Measurements from ENCODE around the gene THEMIS2. TPM values are rescaled to one million over a fixed set of nuclear protein-coding genes. Genes with fewer than 3 reads are reported as not detected.
"Not testable (repeated sequence)": the region's sequence is repeated elsewhere in the genome, so short reads cannot be mapped to it uniquely, and the experiment has no call there.

Gene THEMIS2
- 63.5 and 66.1 TPM in 2 replicates for total RNA-seq (2014; rRNA removed; shearing (Covaris generic))
- polyA plus RNA-seq (2015; cell fraction: cytosol; rRNA removed) = 30.9 and 32.8 TPM in 2 replicates
- polyA plus RNA-seq (2015; cell fraction: nucleus; rRNA removed) = 28.7 and 32.2 TPM in 2 replicates

DNA sequence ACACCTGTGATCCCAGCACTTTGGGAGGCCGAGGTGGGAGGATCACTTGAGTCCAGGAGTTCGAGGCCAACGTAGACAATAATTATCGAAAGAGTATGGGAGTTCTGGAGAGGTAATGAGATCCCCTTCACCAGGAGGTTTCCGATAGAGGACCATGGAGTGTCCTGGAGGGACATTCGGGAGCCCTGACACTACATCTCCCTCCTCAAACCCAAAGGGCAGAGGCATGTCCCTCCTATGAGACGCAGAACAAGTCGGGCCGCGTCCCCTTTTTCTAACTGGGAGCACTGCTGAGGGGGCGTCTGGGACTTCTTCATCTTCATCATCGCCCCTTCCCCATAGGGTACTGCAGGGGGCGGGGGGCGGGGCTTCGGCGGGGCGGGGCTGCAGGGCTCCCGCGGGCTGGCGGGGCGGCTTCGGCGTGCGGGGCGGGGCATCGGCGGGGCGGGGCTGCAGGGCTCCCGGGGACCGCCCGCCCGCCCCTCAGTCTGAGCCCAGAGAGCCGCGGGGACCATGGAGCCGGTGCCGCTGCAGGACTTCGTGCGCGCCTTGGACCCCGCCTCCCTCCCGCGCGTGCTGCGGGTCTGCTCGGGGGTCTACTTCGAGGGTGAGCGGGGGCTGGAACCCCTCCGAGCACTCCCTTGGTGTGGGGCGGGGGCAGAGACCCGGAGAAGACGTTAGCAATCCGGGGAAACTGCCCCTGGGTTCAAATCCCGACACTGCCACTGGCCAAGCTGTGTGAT lies at the start of gene THEMIS2:
Gene THEMIS2 (plus strand): TSS at position 486 of the 743 bp plus-strand sequence. CDS start 28 bp downstream, at position 514.
- peak; percentile 59 for DNase-seq (ENCODE audit: low read depth, low spot score)
- in situ Hi-C loops (cut with HindIII; ENCODE audit: low pct_unique_long_range_greater_than_20kb, low sequenced_read_pairs) = no loop called here

GRCh38 chr1:27823784-27824183 lies 48.6 kb upstream of the THEMIS2 start:
- in situ Hi-C loops (cut with HindIII; ENCODE audit: low pct_unique_long_range_greater_than_20kb, low sequenced_read_pairs) = no loop called here
- DNase-seq (ENCODE audit: low read depth, low spot score) = no peak

GRCh38 chr1:27824411-27824810 lies 47.9 kb upstream of the THEMIS2 start:
- DNase-seq (ENCODE audit: low read depth, low spot score) = no peak
- in situ Hi-C loops (cut with HindIII; ENCODE audit: low pct_unique_long_range_greater_than_20kb, low sequenced_read_pairs) = no loop called here

GRCh38 chr1:27829339-27829960 lies 42.9 kb upstream of the THEMIS2 start:
- DNase-seq (ENCODE audit: low read depth, low spot score); in situ Hi-C loops (cut with HindIII; ENCODE audit: low pct_unique_long_range_greater_than_20kb, low sequenced_read_pairs): not testable (repeated sequence)

DNA sequence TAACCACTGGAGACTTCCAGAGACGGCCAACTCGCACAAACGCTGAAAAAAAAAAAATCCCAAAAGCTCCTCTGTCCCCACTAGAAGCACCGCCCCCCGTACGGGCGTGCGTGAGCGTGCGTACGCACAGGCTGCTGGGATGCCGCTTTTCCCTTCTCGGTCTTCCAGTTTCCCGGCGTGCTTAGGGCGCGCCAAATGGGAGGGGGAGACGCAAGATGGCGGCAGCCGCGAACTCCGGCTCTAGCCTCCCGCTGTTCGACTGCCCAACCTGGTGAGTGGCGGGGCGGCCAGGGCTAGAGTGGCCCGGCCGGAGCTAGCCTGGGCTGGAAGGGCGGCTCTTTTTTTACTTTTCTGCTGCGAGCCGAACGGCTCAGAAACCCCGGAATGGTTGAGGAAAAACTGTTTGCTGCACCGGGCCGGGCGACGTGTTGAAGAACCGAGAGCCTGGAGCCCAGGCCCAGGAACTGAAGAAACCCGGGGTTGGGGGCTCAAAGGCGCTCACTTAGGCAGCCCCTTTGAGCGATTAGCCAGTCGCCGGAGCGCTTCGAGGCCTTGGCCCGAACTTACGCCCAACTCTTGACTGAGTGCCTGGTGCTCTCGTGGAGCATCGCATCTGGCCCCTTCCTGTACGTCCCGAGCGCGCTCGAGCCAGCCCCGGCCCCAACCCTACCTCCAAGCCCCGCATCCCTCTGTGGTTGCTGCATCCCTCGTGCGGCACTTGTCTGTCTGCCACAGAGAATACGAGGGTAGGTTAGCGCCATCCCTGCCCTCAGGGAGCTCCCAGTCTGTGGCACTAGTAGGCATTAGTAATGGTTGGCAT lies 41.5 kb upstream of the THEMIS2 start, which contains the start of gene PPP1R8:
Gene PPP1R8 (plus strand): TSS at position 162 of the 820 bp plus-strand sequence. CDS start 54 bp downstream, at position 216.
- DNase-seq (ENCODE audit: low read depth, low spot score) = peak; percentile 97
- in situ Hi-C loops (cut with HindIII; ENCODE audit: low pct_unique_long_range_greater_than_20kb, low sequenced_read_pairs) = no loop called here

DNA sequence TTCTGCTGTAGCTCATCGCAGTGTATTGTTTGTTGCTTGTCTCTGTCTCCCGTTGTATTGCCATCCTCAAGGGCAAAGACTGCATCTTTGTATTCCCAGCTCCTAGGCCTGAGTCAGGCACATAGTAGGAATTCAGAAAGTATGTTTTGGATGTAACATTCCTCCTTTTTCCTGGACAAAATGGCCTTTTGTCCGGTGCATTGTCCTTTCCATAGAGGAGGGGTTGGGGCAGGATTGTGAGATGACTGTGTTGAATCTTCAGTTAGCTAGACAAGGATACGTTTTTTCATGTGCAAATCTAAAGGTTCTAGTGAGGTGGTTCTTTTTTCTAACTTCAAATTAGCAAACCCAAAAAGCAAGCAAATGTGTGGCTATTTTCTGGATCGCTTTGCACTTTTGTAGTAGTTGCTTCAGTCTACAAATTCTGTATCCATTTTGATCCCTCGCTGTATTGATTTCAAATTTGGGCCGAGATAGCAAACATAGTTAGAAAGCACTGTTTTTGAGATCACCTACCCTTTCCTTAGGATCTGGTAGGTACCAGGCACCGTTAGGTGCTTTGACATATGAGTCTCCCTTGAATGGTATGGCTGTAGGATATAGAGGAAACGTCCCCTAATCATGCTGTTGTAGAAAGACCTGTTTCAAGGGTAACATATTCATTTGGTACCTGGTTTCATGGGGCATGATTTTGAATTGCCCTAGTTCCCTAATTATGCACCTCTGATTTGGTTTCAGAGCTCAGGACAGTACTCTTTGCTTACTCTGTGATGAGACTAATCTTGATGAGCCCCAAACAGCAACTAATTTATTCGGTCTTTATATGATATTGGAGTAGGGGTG lies 40.6 kb upstream of the THEMIS2 start:
- no peak for DNase-seq (ENCODE audit: low read depth, low spot score)
- in situ Hi-C loops (cut with HindIII; ENCODE audit: low pct_unique_long_range_greater_than_20kb, low sequenced_read_pairs) = no loop called here

DNA sequence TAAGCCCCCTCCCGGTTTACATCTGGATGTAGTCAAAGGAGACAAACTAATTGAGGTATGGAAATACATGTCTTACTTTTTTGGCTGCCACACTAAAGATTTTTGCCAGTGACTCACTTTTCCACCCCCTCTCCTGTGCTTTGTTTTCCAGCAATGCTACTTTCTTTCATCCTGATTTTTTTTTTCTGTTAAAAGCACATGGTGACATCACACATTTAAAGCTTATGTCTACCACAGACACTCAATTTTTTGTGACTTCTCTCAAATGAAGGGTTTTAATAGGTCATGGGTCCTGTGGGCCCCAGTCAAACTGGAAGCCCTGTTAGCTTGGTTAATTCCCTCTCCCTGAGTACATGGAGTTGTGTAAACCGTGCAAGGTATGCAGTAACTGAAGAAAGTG lies 39.6 kb upstream of the THEMIS2 start:
- in situ Hi-C loops (cut with HindIII; ENCODE audit: low pct_unique_long_range_greater_than_20kb, low sequenced_read_pairs) = no loop called here
- DNase-seq (ENCODE audit: low read depth, low spot score) = no peak

GRCh38 chr1:27833470-27833869 lies 38.9 kb upstream of the THEMIS2 start:
- in situ Hi-C loops (cut with HindIII; ENCODE audit: low pct_unique_long_range_greater_than_20kb, low sequenced_read_pairs) = no loop called here
- no peak for DNase-seq (ENCODE audit: low read depth, low spot score)

GRCh38 chr1:27835046-27835445 lies 37.3 kb upstream of the THEMIS2 start:
- in situ Hi-C loops (cut with HindIII; ENCODE audit: low pct_unique_long_range_greater_than_20kb, low sequenced_read_pairs) = no loop called here

DNA sequence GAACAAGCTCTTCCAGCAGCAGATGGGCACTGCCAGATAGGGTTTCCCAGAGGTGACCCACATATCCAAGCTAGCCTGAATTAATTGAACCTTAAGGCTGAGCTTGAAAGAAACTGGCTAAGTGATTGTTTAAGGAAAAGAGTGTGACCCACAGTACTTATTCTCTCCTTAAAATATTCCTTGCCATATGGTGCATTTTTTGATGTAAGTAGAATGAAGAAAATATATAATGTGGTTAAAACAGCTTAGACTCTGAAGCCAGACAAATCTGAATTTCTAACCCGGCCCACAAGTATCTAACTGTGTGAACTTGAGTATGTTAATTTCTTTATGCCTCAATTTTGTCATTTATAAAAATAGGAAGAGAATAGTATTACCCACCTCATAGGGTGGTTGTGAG lies 36.8 kb upstream of the THEMIS2 start:
- no peak for DNase-seq (ENCODE audit: low read depth, low spot score)
- in situ Hi-C loops (cut with HindIII; ENCODE audit: low pct_unique_long_range_greater_than_20kb, low sequenced_read_pairs) = no loop called here

More at GRCh38 chr1:27835046-27835445, 37.3 kb upstream of the THEMIS2 start:
- no peak for DNase-seq (ENCODE audit: low read depth, low spot score)

GRCh38 chr1:27849951-27850350 lies 22.4 kb upstream of the THEMIS2 start:
- in situ Hi-C loops (cut with HindIII; ENCODE audit: low pct_unique_long_range_greater_than_20kb, low sequenced_read_pairs) = no loop called here
- DNase-seq (ENCODE audit: low read depth, low spot score) = no peak

GRCh38 chr1:27855085-27855484 lies 17.3 kb upstream of the THEMIS2 start:
- in situ Hi-C loops (cut with HindIII; ENCODE audit: low pct_unique_long_range_greater_than_20kb, low sequenced_read_pairs) = no loop called here
- DNase-seq (ENCODE audit: low read depth, low spot score) = no peak

- no peak for DNase-seq (ENCODE audit: low read depth, low spot score)
- in situ Hi-C loops (cut with HindIII; ENCODE audit: low pct_unique_long_range_greater_than_20kb, low sequenced_read_pairs) = no loop called here
Measured at GRCh38 chr1:27856561-27857343, 15.6 kb upstream of the THEMIS2 start.

GRCh38 chr1:27857552-27857951 lies 14.8 kb upstream of the THEMIS2 start:
- DNase-seq (ENCODE audit: low read depth, low spot score); in situ Hi-C loops (cut with HindIII; ENCODE audit: low pct_unique_long_range_greater_than_20kb, low sequenced_read_pairs): not testable (repeated sequence)

- in situ Hi-C loops (cut with HindIII; ENCODE audit: low pct_unique_long_range_greater_than_20kb, low sequenced_read_pairs) = no loop called here
Measured at GRCh38 chr1:27858072-27858948, 14.0 kb upstream of the THEMIS2 start.

More at GRCh38 chr1:27858072-27858948, 14.0 kb upstream of the THEMIS2 start:
- peak; percentile 83 for DNase-seq (ENCODE audit: low read depth, low spot score)

Data from SK-MEL-5 (cell line).